LNCAP (cell line): ENCODE data around the gene GPC6.

Experiments
- TF ChIP-seq, protein P1 (sequence below): fragments of 450-650 bp; IDR thresholded peaks from 2 replicates; pipeline ENCODE4 v1.5.1; 2017; ENCODE audit warnings: mild to moderate bottlenecking

The GPC6 gene

DNA sequence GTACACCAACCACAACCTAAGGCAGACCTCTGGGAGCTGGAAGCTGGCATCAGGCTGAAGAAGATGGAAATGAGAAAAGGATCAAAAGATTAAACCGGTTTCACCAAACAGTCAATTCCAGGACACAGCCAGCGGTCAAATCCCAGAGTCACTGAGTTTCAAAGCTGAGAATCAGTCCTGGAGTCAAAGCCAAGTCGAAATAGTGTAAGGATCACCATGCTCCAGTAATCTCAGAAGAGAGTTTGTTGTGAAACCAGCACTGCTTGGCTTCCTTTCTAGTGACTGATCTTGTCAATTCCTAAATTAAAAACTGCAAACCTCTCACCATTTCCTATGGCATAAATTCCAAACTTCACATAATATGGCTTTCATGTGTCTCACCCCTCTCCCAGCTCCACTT, 198.8 kb downstream of the GPC6 start:
- TF ChIP-seq, protein P1, sequence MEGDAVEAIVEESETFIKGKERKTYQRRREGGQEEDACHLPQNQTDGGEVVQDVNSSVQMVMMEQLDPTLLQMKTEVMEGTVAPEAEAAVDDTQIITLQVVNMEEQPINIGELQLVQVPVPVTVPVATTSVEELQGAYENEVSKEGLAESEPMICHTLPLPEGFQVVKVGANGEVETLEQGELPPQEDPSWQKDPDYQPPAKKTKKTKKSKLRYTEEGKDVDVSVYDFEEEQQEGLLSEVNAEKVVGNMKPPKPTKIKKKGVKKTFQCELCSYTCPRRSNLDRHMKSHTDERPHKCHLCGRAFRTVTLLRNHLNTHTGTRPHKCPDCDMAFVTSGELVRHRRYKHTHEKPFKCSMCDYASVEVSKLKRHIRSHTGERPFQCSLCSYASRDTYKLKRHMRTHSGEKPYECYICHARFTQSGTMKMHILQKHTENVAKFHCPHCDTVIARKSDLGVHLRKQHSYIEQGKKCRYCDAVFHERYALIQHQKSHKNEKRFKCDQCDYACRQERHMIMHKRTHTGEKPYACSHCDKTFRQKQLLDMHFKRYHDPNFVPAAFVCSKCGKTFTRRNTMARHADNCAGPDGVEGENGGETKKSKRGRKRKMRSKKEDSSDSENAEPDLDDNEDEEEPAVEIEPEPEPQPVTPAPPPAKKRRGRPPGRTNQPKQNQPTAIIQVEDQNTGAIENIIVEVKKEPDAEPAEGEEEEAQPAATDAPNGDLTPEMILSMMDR: no peak

DNA sequence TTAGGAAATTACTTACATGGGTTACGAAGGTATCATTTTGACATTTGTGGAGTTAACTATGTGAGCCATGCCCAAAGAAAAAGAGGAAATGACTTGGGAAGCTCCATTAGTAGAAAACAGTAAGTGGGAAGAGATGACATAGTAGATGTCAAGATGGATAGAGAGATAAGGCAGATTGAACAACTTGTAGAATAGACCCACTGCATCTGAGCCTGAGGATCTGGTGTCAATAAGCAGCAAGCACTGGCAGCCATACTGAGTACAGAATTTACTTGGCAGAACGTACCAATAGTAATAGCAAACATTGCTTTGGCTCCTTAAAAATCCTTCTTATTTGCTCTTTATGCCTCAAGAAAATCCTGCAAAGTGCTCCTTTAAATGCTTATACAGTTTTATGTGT, 203.8 kb downstream of the GPC6 start:
- TF ChIP-seq, protein P1: no peak

DNA sequence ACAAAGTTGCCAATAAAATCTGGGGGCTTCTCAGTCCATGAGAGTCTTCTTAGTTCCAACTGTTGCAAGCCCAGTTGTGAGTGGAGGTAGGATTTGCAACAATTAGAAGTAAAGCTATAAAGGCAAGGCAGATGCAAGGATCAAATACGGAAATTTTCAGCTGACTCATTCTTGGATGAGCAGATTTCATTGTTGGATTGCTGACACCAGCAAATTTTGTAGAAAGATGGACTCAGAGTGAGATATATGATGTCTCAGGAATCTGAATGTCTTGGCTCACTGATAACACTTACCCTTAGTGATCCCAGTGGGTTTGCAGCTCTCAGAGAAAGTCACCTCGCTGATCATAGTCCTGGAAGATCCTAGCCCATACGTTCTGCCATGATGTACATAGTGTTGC, 209.0 kb downstream of the GPC6 start:
- TF ChIP-seq, protein P1: no peak

DNA sequence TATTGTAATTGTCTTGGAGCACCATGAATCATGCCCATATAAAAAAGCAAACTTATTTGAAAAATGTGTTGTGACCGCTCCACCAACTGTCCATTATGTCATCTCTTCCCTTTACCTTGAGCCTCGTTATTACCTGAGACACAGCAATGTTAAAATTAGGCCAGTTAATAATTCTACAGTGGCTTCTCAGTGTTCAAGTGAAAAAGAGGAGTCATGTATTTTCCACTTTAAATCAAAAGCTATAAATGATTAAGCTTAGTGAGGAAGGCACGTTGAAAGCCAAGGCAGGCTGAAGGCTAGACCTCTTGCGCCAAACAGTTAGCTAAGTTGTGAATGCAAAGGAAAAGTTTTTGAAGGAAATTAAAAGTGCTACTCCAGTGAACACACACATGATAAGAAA, 210.5 kb downstream of the GPC6 start:
- TF ChIP-seq, protein P1: no peak

DNA sequence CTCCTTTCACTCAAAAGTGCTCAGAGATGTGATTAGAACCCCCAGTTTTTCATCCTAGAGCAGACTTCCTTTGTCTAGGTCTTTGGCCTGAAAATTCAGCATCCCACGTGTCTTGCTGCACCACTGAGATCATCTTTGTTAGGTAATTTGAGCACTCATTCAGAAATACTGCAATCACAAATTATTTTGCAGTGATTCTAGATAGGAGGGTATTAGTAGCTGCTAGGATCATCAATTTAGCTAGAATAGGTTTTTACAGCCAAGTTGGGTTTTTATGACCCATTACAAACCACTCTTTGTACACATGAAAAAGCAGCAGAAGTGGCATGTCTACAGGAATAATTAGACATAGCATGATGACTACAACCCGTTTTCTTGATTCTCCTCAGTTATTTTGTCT, 219.6 kb downstream of the GPC6 start:
- TF ChIP-seq, protein P1: no peak

DNA sequence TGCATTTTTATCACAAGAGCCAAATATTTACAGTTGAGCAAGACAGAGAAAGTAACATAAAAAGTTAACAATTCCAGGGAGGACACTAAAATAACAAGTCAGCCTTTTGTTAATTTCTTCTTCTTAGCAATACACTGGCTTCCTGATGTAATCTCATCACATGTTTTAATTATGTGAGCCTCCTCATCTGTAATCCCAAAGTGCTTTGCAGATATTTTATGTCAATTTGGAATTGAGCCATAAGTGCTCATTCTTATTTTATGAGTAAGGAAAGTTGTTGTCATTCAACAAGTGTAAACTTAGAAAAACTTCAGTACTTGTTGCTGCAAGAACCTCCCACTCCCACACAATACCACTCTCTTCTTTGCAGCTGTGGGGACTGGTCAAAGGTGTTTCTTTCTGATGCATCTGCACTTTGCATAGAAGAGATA, 223.6 kb downstream of the GPC6 start:
- TF ChIP-seq, protein P1: no peak

DNA sequence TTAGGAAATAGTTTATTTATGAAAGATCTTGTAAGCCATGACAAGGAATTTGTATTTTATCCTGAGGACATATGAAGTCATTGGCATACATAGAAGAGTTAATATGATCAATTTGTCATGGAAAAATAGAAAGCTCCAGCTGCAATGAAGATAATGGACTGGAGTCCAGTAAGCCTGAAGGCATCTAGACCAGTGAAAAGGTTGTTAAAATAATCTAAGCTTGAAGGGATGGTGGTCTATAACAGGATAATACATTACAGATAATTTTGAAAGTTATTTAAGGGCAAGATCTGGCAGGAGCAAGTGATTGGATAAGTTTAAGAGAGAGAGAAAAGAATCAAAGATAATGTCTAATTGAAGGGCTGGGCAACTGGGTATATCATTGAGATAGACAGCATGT, 224.2 kb downstream of the GPC6 start:
- TF ChIP-seq, protein P1: no peak

DNA sequence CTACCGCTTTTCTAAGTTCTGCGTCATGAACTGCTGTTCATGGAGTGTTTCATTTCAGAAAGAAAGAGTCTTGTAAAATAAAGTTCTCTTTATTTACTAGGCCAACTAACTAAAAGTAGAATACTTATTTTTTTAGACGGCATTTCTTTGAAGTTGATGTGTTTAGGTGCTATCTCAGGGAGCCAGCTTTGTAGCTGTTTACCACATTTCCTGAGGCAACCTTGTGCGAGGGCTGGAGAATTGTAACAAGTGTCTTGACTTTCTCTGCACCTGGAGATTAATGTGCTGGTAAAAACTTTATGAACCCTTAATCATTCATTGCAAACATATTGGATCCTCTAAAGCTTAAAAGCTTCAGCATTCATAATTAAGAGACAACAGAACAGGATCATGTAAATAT, 229.3 kb downstream of the GPC6 start:
- TF ChIP-seq, protein P1: no peak
